ENCODE results near the gene TMEM239. TPM values are rescaled to one million over a fixed set of nuclear protein-coding genes. Genes with fewer than 3 reads are reported as not detected.

TMEM239 gene
- polyA plus RNA-seq, 1 donor (not counting 4 experiments of a cell fraction or from before 2014, with no cell fraction given): not detected

GRCh38 chr20:2845607-2846006, 29.4 kb downstream of the TMEM239 start:
- no peak overlapping the region for H3K9ac ChIP-seq (ENCODE audit: control insufficient read depth, extremely low read depth, insufficient read depth, low read length)
- H3K27me3 ChIP-seq (ENCODE audit: control insufficient read depth, extremely low read depth, insufficient read depth, low read length): no peaks in the 10 kb centered on the region
- FAIRE-seq (no peak), DNase-seq (ENCODE audit: low read depth, low spot score) (no peak)
- peaks cover 4% of the 10 kb centered on the region for H3K4me1 ChIP-seq (ENCODE audit: control insufficient read depth, extremely low read depth, insufficient read depth, low read length)
- peaks cover 2% of the 10 kb centered on the region for H3K9me1 ChIP-seq (ENCODE audit: control insufficient read depth, extremely low read depth, insufficient read depth, low read length)
- no peaks in the 10 kb centered on the region for H3K79me2 ChIP-seq (ENCODE audit: control insufficient read depth, insufficient read depth, low read length)
- H3K4me3 ChIP-seq (ENCODE audit: control insufficient read depth in 2 of 3, extremely low read depth in 1 of 3, insufficient read depth in 2 of 3, low read depth in 1 of 3, low read length in 3 of 3): no peak overlapping the region
- no peak overlapping the region for H3K27ac ChIP-seq (ENCODE audit: control insufficient read depth, insufficient read depth, low read length)
- H3K9me3 ChIP-seq (ENCODE audit: control insufficient read depth, low read depth, low read length): no peaks in the 10 kb centered on the region
- H3K4me2 ChIP-seq (ENCODE audit: control insufficient read depth, extremely low read depth, insufficient read depth, low read depth, low read length): no peak overlapping the region
- H4K20me1 ChIP-seq (ENCODE audit: control insufficient read depth, extremely low read depth, insufficient read depth, low read length): no peaks in the 10 kb centered on the region
- dilution Hi-C loops (cut with MboI; ENCODE audit: extremely low pct_ligation_motif_present, low sequenced_read_pairs): no loop called here
- no peaks in the 10 kb centered on the region for H3K36me3 ChIP-seq (ENCODE audit: control insufficient read depth in 2 of 2, extremely low read depth in 1 of 2, insufficient read depth in 2 of 2, low read length in 2 of 2)
- TF ChIP-seq EZH2 (IDR thresholded peaks at IDR 0.05; ENCODE audit: low read length): no peak
- no peak for TF ChIP-seq CTCF (optimal IDR thresholded peaks at IDR 0.05 in 1 of 3, IDR thresholded peaks at IDR 0.05 in 1 of 3, conservative IDR thresholded peaks at IDR 0.05 in 1 of 3; ENCODE audit: extremely low read depth in 1 of 3, insufficient read depth in 2 of 3, low read length in 3 of 3)
- no peak overlapping the region for H2AFZ ChIP-seq (ENCODE audit: control insufficient read depth, low read length)

DNA sequence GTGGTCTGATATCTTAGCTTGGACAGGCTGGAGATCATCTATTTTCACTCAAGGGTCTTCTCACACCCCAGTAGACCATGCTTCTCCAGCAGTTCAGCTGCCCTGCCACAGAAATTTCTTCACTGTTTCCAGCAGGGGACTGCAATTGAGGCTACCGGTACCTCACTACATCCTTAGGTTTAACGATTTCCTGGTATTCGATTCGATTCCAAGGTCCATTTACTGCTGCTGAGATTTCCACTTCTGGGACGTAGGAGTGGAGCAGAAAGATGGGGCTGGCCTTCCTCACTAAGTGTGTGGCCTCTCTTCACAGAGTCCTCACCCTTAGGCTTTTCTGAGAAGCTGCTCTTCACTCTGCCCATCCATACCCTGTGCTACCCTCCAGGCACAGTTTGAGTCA, 30.5 kb downstream of the TMEM239 start:
- Histone ChIP-seq H3K4me3 (ENCODE audit: control insufficient read depth in 2 of 3, extremely low read depth in 1 of 3, insufficient read depth in 2 of 3, low read depth in 1 of 3, low read length in 3 of 3) (no peak overlapping the region), H3K4me2 (ENCODE audit: control insufficient read depth, extremely low read depth, insufficient read depth, low read depth, low read length) (no peak overlapping the region)

More for the DNA sequence above, 30.5 kb downstream of the TMEM239 start:
- Histone ChIP-seq H2AFZ (ENCODE audit: control insufficient read depth, low read length) (no peak overlapping the region), H3K79me2 (ENCODE audit: control insufficient read depth, insufficient read depth, low read length) (no peaks in the 10 kb centered on the region), H3K4me1 (ENCODE audit: control insufficient read depth, extremely low read depth, insufficient read depth, low read length) (no peaks in the 10 kb centered on the region), H3K27ac (ENCODE audit: control insufficient read depth, insufficient read depth, low read length) (no peak overlapping the region), H3K36me3 (ENCODE audit: control insufficient read depth in 2 of 2, extremely low read depth in 1 of 2, insufficient read depth in 2 of 2, low read length in 2 of 2) (no peaks in the 10 kb centered on the region), H3K27me3 (ENCODE audit: control insufficient read depth, extremely low read depth, insufficient read depth, low read length) (no peaks in the 10 kb centered on the region), H3K9me3 (ENCODE audit: control insufficient read depth, low read depth, low read length) (no peaks in the 10 kb centered on the region), H3K9me1 (ENCODE audit: control insufficient read depth, extremely low read depth, insufficient read depth, low read length) (peaks cover 2% of the 10 kb centered on the region), H4K20me1 (ENCODE audit: control insufficient read depth, extremely low read depth, insufficient read depth, low read length) (no peaks in the 10 kb centered on the region), H3K9ac (ENCODE audit: control insufficient read depth, extremely low read depth, insufficient read depth, low read length) (no peak overlapping the region)
- TF ChIP-seq EZH2 (IDR thresholded peaks at IDR 0.05; ENCODE audit: low read length): no peak
- no peak for TF ChIP-seq CTCF (optimal IDR thresholded peaks at IDR 0.05 in 1 of 3, IDR thresholded peaks at IDR 0.05 in 1 of 3, conservative IDR thresholded peaks at IDR 0.05 in 1 of 3; ENCODE audit: extremely low read depth in 1 of 3, insufficient read depth in 2 of 3, low read length in 3 of 3)
- FAIRE-seq (no peak), DNase-seq (ENCODE audit: low read depth, low spot score) (no peak)
- dilution Hi-C loops (cut with MboI; ENCODE audit: extremely low pct_ligation_motif_present, low sequenced_read_pairs): no loop called here

Measured in keratinocyte (primary cell).